Upper lobe of right lung (tissue), 1 donor: Measurements from ENCODE around the gene VSX2. TPM values are rescaled to one million over a fixed set of nuclear protein-coding genes. Genes with fewer than 3 reads are reported as not detected.
A peak's percentile ranks its signal among the peaks of the same experiment; 100 is the strongest.

ENCODE experiments used
- ATAC-seq: fragments of 200-7000 bp; cut with Tn5 transposase; one replicate; pipeline ENCODE4 v1.9.1; 2020; ENCODE audit warnings: mild to moderate bottlenecking, moderate library complexity
- DNase-seq: peaks from one replicate; pipeline ENCODE4 v3.0.0-alpha.2; 2020
- H3K27ac ChIP-seq: fragments of 200-600 bp; one replicate; pipeline ENCODE4 v1.8.0; 2022
- H3K27me3 ChIP-seq: fragments of 200-600 bp; one replicate; pipeline ENCODE4 v1.8.0; 2022; ENCODE audit warnings: mild to moderate bottlenecking
- H3K36me3 ChIP-seq: fragments of 200-600 bp; one replicate; pipeline ENCODE4 v1.8.0; 2022
- H3K4me1 ChIP-seq: fragments of 200-600 bp; one replicate; pipeline ENCODE4 v1.8.0; 2022
- H3K4me3 ChIP-seq: fragments of 200-600 bp; one replicate; pipeline ENCODE4 v1.8.0; 2022; ENCODE audit warnings: mild to moderate bottlenecking
- H3K9me3 ChIP-seq: fragments of 200-600 bp; one replicate; pipeline ENCODE4 v1.8.0; 2022
- intact Hi-C: fragments of 100-400 bp; cut with DNase I; formaldehyde crosslinking; loops from one replicate; pipeline ENCODE4 v1.11.0; 2022
- long read RNA-seq: library from polyadenylated mRNA; unstranded; transcript quantifications from one replicate; pipeline ENCODE4 v2.0.0, GENCODE V29; 2021
- total RNA-seq: library from RNA; stranded (reverse); fragmentation: NEBNext Ultra II Directional; extraction: Animal tissue kit (Norgen Biotek cat#: 25700); gene quantifications from one replicate; pipeline ENCODE4 v1.2.1, GENCODE V29; 2021
- TF ChIP-seq, protein P1 (sequence below): fragments of 200-600 bp; IDR thresholded peaks from one replicate; pipeline ENCODE4 v1.8.0; 2022; ENCODE audit warnings: antibody characterized with exemption
- donor health status: DM: no; HTN: yes; CAD: no; lungs with severe emphysema.

VSX2 gene
- total RNA-seq = not detected
- long read RNA-seq = 0 reads

DNA sequence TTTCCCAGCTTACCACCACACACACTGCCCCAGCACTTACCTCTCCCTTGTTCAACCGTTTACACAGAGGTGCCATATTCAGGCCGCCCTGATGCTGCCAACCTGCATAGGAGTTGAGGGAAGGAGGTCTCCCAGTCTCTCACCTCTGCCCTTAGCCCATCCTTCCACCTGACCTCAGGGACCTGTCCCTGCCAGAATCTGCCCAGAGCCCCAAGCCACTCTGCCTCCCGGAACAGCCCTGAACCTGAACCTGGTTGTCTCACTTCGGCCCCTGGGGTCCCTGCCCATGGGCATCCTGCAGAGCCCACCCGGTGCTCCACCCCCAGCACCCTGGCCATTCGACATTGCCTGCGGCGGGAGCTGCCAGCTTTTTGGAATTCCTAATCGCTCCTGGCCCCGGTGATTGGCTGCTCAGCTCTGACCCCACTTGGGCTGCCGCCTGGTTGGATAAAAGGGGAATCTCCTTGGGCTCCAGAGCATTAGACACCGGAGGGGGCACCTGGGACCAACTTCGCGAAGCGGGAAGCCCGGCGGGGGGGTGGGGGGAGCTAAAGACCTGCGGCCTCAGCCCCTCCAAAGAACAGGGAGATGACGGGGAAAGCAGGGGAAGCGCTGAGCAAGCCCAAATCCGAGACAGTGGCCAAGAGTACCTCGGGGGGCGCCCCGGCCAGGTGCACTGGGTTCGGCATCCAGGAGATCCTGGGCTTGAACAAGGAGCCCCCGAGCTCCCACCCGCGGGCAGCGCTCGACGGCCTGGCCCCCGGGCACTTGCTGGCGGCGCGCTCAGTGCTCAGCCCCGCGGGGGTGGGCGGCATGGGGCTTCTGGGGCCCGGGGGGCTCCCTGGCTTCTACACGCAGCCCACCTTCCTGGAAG lies at the start of gene VSX2:
Gene VSX2 (plus strand): TSS at position 476 of the 874 bp plus-strand sequence. CDS start 113 bp downstream, at position 589.
- DNase-seq (no peak), ATAC-seq (no peak)
- Histone ChIP-seq H3K4me1 (peaks cover 23% of the 10 kb centered on the region), H3K9me3 (no peaks in the 10 kb centered on the region), H3K4me3 (peak within 1 kb of the TSS; percentile 29), H3K27me3 (peaks cover 69% of the 10 kb centered on the region), H3K36me3 (no peaks in the 10 kb centered on the region), H3K27ac (no peak within 1 kb of the TSS)
- TF ChIP-seq, protein P1, sequence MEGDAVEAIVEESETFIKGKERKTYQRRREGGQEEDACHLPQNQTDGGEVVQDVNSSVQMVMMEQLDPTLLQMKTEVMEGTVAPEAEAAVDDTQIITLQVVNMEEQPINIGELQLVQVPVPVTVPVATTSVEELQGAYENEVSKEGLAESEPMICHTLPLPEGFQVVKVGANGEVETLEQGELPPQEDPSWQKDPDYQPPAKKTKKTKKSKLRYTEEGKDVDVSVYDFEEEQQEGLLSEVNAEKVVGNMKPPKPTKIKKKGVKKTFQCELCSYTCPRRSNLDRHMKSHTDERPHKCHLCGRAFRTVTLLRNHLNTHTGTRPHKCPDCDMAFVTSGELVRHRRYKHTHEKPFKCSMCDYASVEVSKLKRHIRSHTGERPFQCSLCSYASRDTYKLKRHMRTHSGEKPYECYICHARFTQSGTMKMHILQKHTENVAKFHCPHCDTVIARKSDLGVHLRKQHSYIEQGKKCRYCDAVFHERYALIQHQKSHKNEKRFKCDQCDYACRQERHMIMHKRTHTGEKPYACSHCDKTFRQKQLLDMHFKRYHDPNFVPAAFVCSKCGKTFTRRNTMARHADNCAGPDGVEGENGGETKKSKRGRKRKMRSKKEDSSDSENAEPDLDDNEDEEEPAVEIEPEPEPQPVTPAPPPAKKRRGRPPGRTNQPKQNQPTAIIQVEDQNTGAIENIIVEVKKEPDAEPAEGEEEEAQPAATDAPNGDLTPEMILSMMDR = no peak
- intact Hi-C loops = no loop called here

DNA sequence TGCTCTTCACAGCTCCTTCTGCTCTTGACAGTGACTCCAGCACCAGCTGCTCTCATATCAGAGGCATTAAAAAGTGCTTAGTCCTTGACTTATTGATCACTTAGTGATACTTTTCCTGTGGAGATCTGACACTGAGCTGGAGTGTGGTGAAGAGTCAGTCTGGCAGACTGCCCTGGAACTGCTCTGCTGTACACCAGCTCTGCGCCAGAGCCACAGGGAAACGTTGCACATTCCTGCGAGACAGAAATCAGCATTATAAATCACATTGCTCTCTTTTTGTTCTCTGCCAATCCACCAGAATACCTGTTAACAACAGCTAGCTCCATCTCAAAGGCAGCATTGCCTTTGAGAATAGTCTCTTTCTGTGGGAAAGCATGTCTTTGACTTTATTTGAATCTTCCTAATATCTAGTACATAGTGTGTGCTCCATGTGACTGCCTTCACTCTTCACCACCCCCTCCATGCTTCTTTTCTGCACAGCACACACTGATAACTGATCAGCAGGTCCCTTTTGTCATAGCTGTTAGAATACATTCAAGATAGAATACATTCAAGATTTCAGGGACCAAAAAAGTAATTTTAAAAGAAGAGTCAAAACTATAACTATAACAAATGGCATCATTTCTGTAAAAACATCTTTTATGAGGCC lies 48.2 kb upstream of the VSX2 start:
- intact Hi-C loops = no loop called here
- TF ChIP-seq, protein P1 = no peak
- H3K36me3 ChIP-seq = no peaks in the 10 kb centered on the region
- no peak for ATAC-seq
- H3K4me1 ChIP-seq = no peaks in the 10 kb centered on the region
- no peak for DNase-seq
- no peaks in the 10 kb centered on the region for H3K27me3 ChIP-seq
- H3K9me3 ChIP-seq = no peaks in the 10 kb centered on the region
- no peak overlapping the region for H3K4me3 ChIP-seq
- H3K27ac ChIP-seq = no peak overlapping the region

DNA sequence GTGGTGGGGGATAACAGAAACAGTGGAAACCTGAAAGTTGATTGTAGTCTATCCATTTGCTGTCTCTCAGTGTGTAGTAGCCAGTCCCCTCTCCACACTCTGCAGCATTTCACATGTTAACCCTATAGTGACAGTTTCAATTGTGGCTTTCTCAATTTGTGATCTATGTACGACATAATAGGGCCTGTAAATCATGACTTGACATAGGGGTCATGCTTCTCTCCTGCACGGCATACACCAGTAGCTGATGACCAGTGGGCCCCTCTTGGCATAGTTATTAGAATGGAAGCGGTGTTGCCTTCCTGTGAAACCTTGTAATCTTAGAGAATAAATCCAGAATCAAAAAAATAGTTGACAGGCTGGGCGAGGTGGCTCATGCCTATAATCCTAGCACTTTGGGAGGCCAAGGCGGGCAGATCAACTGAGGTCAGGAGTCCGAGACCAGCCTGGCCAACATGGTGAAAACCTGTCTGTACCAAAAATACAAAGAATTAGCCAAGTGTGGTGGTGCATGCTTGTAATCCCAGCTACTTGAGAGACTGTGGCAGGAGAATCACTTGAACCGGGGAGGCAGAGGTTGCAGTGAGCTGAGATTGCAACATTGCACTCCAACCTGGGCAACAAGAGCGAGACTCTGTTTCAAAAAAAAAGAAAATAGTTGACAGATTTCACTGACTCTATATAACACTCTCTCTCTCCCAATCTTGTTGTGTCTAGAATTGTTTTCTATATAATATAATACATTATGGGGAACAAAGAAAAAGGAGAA lies 44.6 kb upstream of the VSX2 start:
- Histone ChIP-seq H3K4me1 (no peaks in the 10 kb centered on the region), H3K4me3 (no peak overlapping the region), H3K27me3 (no peaks in the 10 kb centered on the region), H3K9me3 (no peaks in the 10 kb centered on the region), H3K36me3 (peaks cover 10% of the 10 kb centered on the region), H3K27ac (no peak overlapping the region)
- intact Hi-C loops = no loop called here
- TF ChIP-seq, protein P1 = no peak
- DNase-seq (no peak), ATAC-seq (no peak)

DNA sequence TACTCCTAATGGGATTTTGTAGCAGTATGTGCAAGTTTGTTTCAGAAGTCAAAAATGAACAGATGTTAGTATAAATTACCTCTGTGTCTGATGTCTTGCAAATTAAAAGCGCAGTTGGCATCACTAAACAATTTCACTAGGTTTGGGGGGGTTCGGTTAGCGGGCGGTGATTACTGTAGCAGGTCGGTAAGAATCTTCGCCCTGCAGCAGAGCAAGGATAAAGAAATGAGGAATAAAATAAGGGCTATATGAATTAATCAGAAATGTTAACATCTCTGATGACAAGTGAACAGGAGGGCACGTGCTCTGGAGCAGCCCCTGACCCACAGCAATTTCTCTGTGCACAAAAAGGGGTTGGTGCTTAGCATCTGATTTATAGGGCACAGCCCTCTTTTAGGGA lies 43.6 kb upstream of the VSX2 start:
- H3K4me3 ChIP-seq = no peak overlapping the region
- H3K36me3 ChIP-seq = peaks cover 13% of the 10 kb centered on the region
- TF ChIP-seq, protein P1 = no peak
- DNase-seq = no peak
- intact Hi-C loops = no loop called here
- no peaks in the 10 kb centered on the region for H3K27me3 ChIP-seq
- H3K27ac ChIP-seq = no peak overlapping the region
- no peak for ATAC-seq
- H3K9me3 ChIP-seq = no peaks in the 10 kb centered on the region
- no peaks in the 10 kb centered on the region for H3K4me1 ChIP-seq

DNA sequence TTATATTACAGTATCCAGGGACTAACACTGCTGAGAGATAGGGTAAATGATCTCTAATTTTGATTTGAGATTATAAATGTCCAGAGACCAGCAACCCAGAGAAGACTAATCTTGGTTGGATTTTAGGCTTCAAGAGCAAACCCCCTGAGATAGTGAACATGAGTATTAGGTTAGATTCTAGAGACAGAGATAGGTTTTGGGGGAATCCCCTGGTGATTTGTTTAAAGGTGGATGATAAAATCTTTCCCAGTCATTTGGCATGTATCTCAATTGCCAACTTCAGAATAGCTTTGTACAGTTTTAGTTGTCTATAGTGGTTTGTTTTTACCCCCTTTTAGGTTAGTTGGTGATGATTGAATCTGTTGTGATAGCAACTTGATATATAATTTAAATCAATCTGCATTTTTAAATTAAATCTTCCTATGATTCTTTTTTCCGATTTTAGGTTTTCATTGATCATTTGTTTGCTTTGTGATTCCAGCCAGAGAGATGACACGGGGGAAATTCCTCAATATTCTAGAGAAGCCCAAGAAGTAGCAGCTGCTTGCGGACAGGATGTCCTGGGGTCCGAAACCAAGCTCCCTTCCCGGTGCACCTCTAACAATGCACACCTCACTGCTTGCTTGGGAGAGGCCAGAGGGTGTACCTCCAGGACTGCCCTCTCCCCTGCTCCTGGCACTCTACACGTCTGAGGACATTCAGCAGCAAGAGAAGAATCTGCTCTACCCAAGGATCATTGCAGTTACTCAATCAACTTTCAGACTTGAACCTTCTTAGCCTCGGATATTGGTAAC lies 40.6 kb upstream of the VSX2 start:
- H3K36me3 ChIP-seq = peaks cover 13% of the 10 kb centered on the region
- H3K27ac ChIP-seq = no peak overlapping the region
- no peaks in the 10 kb centered on the region for H3K27me3 ChIP-seq
- no peak overlapping the region for H3K4me3 ChIP-seq
- H3K4me1 ChIP-seq = no peaks in the 10 kb centered on the region
- no peak for DNase-seq
- no peak for ATAC-seq
- TF ChIP-seq, protein P1 = no peak
- no peaks in the 10 kb centered on the region for H3K9me3 ChIP-seq
- intact Hi-C loops = no loop called here
